ENCODE data around the gene KDM5A.
"Not testable (repeated sequence)": the region's sequence is repeated elsewhere in the genome, so short reads cannot be mapped to it uniquely, and the experiment has no call there.

KDM5A gene

DNA sequence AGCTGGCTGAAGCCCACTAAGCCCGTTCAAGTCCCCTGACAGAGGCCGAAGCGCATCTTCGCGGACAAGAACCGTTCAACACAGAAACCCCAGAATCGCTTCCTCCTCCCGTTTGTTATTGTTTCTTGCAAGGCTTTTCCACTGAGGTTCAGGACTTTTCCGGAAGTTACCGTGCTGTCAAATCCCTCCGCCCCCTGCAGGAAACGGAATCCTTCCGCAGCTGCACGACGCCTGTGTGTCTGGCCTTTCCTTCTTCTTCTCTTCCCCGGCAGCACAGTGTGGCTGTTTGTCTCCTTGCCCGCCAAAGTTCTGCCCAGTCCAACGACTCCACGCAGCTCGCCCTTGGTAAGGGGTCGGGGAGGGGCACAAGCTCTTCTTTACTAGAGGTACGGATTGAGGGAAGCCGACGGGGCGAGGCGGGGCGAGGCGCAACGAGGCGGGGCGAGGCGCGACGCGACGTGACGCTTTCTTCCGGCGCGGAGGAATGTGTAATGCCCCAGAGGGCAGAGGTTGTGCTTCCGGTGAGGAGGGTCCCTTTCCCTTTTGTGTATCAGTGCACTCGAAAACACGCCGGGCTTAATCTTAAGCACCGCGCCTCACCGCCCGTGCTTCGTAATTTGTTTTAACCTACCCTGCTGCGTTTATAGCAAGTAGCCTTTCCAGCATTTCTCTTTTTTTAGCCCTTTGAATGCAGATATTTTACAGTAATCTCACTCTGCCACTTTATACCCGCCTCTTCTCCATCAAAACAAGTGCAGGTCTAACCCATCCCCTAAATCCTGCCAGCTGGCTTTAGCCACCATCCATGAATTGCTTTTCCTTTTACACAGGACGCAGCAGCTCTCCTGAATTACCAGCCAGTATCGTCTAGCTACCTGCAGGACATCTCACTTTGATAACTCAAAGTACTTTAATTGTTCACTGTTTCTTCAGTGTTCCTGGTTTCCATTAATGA, at the start of gene KDM5A:
Gene KDM5A, minus strand, starts transcription at position 179 of the 955 bp plus-strand sequence. CDS start 229 bp downstream, outside the sequence.
- no peak for DNase-seq

DNA sequence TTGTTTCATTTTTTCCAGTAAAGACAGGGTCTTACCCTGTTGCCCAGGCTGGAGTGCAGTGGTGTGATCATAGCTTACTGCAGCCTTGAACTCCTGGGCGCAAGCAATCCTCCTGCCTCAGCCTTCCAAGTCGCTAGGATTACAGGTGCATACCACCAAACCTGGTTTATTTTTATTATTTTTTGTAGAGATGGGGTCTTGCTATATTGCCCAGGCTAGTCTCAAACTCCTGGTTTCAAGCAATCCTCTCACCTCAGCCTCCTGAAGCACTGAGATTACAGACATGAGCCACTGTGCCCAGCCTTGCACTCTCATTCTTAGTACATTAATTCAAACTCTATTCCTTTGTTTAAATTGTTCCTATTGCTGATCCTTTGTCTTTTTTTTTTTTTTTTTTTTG, 46.6 kb upstream of the KDM5A start:
- DNase-seq, result not testable (repeated sequence)

DNA sequence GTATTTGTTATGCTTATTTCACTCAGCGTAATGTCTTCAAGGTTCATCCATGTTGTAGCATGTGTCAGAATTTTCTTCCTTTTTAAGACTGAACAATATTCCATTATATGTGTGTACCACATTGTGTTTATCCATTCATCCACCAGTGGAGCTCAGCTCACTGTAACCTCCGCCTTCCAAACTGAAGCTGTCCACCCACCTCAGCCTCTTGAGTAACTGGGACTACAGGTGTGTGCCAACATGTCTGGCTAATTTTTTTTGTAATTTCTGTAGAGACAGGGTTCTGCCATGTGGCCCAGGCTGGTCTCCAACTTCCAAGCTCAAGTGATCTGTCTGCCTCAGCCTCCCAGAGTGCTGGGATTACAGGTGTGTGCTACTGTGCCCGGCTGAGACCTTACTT, 33.4 kb upstream of the KDM5A start:
- DNase-seq, result no peak

DNA sequence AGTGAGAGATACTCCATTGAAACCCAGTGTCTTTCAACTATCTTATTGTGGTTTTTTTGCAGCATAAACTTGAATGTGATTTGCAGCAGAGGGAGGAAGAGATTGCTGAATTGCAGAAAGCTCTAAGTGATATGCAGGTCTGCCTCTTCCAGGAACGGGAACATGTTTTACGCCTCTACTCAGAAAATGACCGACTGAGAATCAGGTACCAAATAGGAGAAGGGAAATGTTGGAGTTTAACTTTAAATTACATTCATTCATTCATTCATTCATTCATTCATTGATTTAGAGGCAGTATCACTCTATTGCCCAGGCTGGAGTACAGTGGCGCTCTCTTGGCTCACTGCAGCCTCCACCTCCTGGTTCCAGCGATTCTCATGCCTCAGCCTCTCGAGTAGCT, 29.3 kb upstream of the KDM5A start:
- DNase-seq, result no peak

DNA sequence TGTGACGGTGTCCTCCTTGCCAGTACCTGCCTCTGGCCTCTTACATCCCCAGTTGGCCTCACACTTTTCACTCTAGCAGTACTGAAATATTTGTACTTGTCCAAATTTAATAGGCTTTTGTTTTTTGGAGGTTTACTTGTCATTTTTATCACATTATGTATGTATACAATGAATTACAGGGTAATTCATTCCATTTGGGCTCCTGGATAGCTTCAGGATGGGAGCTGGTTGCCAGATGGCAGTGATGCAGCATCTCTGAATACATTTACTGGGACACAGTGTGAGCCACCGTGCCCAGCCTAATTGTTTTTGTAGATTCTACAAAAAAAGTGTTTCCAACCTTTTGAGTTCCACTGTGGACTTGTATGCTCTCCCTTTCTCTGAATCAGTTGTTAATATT, 25.7 kb upstream of the KDM5A start:
- no peak for DNase-seq

DNA sequence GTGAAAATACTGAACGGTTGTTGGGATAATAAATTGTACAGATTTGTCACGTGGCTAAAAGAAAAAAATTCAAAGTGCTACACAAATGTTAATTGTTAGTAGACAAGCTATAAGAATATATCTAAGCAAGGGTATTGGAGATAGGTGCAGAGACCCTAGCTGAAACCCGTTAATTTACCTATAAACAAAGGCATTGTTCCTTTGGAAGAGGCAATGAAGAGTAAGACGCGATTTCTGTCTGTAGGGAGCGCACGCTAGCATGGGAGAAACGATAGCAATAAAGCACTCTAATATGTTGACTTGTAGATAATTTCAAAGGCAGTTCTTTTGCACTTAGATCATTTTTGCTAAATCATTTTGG, 12.9 kb upstream of the KDM5A start:
- no peak for DNase-seq

DNA sequence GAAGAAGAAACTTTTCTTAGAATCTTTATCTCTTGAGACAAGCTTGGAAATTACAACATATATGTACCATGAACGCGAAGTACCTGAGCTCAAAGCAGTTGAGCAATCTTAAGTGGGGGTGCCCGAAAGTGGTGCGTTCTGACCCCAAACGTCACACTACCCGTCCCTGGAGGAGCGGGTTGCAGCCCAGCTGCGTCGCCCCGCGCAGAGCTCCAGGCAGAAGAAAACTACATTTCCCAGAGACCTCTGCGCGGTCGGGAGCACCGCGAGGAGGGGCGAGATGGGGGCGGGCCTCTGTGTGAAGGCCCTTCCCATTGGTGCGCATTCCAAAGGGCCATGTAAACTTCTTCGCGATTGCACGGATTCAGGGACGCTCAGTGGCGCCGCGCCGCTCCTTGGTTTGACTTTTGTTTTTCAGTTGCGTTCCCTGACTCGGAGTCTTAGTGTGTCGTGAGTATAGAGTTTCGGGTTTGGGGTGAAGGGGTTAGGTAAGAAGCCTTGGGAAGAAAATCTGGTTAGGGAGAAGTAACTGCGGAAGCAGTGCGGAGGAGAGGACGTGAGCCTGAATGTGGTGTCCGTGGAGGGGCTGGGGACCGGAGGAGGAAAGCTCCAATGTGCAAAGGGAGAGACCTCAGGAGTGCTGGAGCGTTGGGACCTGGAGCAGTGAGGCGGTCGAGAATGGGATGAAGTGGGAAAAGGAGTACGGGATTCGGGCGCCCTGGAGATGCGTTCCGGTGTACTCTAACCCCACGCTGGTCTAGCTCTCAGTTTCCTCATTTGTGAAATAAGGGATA, 12.3 kb upstream of the KDM5A start, which contains the start of gene CCDC77:
Gene CCDC77, plus strand, starts transcription at position 410 of the 794 bp plus-strand sequence. CDS start 7,740 bp downstream, outside the sequence.
- DNase-seq, result no peak

DNA sequence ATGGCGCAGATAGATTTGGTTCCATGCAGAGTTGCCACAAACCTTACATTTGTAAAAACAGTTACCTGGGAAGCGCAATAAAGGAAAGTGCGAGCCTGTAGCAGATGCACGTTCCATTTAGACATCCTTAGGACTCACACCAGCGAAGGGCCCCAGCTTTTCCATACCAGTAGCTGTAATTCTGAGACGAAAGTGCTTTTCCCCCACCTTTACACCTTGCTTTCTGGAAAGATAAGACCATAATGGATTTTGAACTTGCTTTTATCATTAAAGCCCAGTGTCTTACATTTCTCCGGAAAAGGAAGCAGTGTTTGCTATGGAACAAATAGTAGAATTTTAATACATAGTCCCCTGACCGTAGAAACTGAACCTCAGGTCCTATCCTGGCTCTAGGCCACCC, 11.7 kb upstream of the KDM5A start:
- DNase-seq, result no peak

DNA sequence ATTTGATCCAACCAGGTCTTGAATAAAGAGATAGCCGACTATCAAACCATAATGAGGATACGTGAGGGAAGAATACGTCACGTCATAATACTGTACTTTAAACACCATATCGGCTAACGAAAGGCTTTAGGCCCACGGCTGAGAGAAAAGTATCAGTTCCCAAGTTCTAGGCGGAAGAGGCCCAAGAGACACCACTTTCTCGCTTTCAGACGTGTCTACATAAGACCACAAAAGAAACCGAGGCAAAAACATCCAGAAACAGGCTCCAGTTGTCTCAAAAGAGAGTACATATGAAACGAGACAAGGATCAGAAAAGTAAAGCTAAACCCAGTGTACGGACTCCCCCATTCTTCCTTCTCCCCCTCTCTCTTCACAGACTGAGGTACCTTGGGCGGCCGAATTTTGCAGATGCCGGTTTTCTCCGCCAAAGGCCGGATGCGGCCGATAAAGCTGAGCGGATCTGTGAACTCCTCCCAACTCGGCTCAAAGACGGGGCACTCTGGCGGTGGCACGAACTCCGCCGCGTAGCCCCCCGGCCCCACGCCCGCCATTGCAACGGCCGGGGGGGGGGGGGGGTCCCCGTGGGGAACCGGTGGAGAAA, 479 bp downstream of the KDM5A start:
- DNase-seq, result no peak

DNA sequence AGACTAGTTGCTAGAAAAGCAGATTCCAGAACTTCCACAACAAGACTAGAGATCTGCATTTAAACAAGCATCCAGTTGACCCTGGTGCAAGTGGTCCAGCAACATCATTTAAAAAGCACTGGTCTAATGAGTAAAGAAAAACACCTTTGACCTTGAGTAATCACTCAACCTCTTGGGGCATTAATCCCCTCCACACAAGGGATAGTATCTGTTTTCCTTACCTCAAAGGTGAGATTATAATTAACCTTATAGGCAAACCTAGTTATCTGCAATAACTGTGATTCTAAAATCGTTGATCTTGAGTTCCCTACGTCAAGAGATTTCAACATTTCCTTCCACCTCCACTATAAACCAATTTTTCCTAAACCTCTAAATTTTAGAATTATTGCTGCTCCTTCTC, 1.1 kb downstream of the KDM5A start:
- DNase-seq, result no peak

DNA sequence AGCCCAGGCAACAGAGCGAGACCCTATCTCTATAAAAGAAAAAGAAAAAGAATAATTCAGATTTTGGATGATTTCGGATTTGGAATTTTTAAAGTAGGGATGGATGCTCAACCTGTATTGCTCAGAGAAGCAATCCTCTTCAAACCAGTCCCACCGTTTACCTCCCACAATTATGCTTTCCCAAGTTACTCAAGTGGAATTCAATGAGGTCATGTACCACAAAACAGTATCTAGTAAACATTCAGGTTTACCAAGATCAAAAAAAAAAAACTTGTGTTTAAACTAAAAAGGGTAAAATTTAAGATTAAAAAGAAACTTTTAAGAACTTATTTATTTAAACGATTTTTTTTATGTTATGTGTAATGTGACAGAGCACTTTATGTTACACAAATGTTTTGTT, 2.5 kb downstream of the KDM5A start:
- no peak for DNase-seq

DNA sequence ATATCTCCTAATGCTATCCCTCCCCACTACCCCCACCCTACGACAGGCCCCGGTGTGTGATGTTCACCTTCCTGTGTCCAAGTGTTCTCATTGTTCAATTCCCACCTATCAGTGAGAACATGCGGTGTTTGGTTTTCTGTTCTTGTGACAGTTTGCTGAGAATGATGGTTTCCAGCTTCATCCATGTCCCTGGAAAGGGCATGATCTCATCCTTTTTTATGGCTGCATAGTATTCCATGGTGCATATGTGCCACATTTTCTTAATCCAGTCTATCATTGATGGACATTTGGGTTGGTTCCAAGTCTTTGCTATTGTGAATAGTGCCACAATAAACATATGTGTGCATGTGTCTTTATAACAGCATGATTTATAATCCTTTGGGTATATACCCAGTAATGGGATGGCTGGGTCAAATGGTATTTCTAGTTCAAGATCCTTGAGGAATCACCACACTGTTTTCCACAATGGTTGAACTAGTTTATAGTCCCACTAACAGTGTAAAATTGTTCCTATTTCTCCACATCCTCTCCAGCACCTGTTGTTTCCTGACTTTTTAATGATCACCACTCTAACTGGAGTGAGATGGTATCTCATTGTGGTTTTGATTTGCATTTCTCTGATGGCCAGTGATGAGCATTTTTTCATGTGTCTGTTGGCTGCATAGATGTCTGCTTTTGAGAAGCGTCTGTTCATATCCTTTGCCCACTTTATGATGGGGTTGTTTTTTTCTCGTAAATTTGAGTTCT, 18.2 kb downstream of the KDM5A start:
- DNase-seq, result not testable (repeated sequence)

DNA sequence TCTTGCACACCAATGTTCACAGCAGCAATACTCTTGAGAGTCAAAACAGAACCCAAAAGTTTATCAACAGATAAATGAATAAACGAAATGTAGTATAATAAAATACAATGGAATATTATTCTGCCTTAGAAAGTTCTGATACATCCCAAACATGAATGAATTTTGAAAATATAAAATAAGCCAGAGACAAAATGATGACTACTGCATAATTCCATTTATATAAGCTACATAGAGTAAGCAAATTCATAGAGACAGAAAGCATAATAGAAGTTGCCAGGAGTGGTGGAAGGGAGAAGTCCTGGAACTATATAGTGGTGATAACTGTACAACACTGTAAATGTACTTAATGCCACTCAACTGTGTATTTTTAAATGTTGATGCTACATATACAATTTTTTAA, 21.1 kb downstream of the KDM5A start:
- DNase-seq, result no peak

DNA sequence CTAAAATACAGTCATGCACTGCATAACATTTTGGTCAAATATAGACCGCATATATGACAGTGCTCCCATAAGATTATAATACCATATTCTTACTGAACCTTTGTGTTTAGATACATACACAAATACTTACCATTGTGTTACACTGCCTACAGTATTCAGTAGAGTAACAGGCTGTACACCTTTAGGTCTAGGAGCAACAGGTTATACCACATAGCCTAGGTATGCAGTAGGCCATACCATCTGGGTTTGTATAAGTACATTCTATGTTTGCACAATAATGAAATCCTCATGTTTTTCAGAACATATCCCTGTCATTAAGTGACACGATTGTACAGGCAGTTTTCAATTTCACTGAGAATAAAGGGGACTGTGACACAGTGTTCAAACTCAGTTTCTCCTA, 22.3 kb downstream of the KDM5A start:
- DNase-seq, result no peak

DNA sequence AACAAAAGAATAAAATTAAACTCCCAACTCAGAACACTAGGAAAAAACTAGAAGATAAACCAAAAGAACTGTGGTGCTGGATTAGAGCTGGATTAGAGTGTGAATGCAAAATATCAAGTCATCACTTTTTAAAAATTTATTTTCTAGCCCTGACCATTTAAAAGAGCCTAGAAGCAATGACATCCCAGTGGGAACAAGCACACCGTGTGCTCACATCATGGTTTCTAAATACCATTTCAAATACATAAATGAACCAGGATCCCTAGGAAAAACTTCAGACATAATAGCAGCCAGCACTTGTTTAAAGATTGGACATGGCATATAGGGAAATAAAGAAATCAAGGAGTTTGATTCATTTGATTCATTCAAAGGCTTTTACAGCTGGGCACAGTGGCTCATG, 30.0 kb downstream of the KDM5A start:
- no peak for DNase-seq

DNA sequence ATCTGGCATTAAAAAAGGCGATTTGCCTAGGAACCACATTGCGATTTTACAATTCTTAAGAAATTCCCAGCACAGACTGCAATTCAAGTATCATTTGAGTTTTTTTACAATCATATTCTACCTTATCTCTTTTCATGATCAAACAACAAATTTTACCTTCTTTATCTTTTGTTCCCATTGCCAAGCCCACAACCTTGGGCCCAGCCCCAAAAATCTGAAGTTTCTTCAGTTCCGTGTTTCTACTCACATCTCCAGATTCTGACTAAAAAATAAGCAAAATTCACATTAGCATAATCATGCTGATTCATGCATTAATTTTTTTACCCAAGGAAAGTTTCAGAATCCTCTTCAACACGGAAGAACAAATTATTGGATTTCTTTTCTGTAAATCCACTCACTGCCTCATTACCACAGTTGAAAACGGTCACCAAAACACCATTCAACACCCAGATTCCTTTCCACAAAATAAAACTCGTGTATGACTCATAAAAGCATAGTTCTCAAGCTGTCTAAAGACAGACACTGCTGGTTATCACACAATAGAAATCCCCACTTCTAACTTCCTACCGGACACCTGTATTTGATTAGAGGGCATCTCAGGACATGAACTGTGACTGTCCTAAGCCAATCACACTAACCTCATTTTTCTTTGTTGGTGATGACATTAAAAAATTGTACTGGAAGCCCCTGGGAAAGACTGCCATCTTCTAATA, 32.7 kb downstream of the KDM5A start:
- no peak for DNase-seq

DNA sequence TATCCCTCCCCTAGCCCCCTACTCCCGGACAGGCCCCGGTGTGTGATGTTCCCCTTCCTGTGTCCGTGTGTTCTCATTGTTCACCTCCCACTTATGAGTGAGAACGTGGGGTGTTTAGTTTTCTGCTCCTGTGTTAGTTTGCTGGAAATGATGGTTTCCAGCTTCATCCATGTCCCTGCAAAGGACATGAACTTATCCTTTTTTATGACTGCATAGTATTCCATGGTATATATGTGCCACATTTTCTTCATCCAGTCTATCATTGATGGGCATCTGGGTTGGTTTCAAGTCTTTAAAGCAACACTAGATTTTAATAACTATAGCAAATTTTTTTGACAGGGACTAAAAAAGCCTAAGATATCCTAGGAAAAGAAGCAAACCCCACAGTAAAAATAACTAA, 37.9 kb downstream of the KDM5A start:
- not testable (repeated sequence) for DNase-seq

DNA sequence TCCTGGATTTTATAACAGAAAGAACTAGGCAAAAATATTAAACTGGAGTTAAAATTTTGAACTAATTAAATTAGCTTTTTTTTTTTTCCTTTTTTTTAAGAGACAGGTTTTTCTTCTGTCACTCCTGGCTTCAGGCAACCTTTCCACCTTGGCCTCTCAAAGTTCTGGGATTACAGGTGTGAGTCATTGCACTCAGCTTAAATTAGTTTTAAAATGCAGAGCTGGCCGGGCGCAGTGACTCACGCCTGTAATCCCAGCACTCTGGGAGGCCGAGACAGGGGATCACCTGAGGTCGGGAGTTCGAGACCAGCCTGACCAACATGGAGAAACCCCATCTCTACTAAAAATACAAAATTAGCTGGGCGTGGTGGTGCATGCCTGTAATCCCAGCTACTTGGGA, 39.5 kb downstream of the KDM5A start:
- not testable (repeated sequence) for DNase-seq

DNA sequence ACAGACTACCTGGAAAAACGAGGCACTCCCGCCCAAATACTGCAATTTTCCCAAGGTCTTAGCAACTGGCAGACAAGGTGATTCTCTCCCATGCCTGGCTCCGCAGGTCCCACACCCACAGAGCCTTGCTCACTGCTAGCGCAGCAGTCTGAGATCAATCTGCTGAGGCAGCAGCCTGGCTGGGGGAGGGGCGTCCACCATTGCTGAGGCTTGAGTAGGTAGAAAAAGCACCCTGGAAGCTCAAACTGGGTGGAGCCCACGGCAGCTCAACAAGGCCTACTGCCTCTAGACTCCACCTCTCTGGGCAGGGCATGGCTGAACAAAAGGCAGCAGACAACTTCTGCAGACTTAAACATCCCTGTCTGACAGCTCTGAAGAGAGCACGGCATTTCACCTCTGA, 46.1 kb downstream of the KDM5A start:
- not testable (repeated sequence) for DNase-seq

DNA sequence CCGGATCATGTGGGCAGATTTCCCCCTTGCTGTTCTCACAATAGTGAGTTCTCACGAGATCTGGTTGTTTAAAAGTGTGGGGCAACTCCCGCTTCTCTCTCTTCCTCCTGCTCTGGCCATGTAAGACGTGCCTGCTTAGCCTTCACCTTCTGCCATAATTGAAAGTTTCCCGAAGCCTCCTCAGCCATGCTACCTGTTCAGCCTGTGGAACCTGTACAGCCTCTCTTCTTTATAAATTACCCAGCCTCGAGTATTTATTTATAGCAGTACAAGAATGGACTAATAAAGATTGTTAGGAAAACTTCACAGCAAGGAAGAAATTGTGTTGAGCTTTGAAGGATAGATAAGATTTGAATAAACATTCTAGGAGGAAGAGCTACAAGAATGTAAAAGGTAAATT, 52.1 kb downstream of the KDM5A start:
- no peak for DNase-seq

DNA sequence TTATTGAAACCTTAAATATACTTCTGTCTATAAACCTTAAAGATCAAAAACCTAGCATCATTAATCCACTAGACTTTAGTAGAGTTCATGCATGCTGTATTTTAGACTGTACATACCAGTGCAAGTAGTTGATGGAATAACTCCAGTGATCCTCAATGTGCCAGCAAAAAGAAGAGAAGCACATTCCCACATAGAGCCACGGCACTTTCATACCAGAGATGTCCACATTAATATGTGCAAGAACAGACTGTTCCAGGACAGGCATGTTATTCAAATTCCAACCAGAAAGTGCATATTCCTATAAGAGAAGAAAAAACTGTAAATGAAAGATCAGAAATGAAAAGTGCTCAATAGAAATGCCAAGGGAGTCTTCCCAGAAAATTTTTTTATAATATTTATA, 55.0 kb downstream of the KDM5A start:
- DNase-seq, result no peak

DNA sequence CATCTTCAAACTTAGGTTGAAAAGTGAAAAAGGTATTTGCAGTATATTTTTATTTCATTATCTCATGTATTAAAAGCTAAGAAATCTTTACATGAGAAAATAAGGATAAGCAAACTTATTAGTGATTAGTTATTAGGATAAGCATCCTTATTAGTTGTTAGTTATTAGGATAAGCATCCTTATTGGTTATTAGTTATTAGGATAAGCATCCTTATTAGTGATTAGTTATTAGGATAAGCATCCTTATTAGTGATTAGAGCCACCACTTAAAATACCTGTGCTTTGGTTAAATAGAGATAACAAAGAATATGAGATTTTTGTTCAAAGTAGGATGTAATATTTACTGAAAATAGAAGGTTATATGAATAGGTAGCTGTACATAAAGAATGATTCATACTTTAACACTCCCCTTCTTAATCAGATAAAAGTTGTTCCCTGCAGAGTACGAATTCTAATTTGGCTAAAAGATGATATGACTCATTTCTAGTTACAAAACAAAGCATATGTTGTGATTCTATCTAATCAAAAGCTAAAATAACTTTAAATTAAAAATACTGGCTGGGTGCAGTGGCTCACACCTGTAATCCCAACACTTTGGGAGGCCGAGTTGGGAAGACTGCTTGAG, 56.4 kb downstream of the KDM5A start:
- DNase-seq, result no peak
